HL-60/S4 treated with retinoic acid at 250 ng/mL for 4 days and 3 days (cell line): ENCODE measurements around the gene EEPD1.

ENCODE experiments used
- in situ Hi-C: fragments of 300-500 bp; cut with MboI; formaldehyde crosslinking; loops from 2 replicates; pipeline ENCODE4 v1.7.0; 2022; ENCODE audit warnings: low sequenced_read_pairs

Gene EEPD1

GRCh38 chr7:36154255-36155212 lies 1.5 kb downstream of the EEPD1 start:
- in situ Hi-C loops, result no loop called here

- in situ Hi-C loops, result no loop called here
These were observed 2.8 kb downstream of the EEPD1 start for GRCh38 chr7:36155811-36156361.

GRCh38 chr7:36157527-36158320 lies 4.7 kb downstream of the EEPD1 start:
- in situ Hi-C loops, result no loop called here

DNA sequence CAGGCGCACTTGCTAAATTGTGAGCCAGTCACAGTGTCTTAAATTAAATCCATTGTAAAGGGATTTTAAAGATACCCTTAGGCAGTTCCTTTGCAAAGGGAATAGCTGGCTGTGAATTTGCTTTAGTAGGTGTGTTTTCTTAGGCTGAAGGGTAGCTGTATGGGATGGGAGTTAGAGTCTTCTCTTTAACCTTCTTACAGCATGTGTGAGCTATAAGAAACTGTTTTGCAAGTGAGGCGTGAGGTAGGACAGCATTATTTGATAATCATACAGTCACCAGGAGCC lies 5.2 kb downstream of the EEPD1 start:
- in situ Hi-C loops, result no loop called here

DNA sequence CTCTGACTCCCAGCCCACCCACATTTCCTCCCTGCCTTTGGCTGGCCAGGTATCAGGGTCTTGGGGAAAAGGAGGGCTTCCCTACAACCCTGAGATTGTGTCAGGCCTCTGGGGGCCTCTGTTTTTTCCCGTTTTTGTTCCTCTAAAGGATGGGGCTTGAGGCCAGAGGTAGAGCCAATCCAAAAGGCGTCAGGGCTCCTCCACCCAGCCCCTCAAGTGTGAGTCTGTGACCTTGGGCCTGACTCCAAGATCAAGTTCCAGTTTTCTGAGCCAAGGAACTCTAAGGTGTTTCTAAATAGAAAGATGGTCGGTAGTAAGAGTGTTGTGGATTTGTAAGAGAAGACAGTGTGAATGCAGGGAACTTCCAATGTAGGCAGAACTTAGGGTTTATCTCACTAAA lies 6.6 kb downstream of the EEPD1 start:
- in situ Hi-C loops, result no loop called here

DNA sequence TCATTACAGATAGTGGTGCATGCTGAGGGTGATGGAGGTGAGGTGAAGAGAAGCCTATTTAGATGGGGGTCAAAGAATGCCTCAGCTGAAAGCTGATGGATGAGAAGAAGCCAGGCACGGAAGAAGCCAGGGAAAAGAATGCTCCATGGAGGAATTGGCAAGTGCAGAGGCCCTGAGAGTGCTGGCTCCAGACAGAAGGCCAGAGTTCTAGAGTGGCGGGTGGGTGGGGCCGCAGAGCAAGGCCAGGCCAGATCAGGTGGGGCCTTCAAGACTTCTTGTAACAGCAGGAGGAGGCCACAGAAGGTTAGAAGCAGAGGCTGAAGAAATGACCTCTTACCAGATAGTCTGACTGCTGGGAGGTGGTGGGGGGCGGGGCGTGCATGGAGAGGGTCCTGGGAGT lies 7.3 kb downstream of the EEPD1 start:
- in situ Hi-C loops, result no loop called here

GRCh38 chr7:36161996-36162395 lies 8.9 kb downstream of the EEPD1 start:
- in situ Hi-C loops, result no loop called here

DNA sequence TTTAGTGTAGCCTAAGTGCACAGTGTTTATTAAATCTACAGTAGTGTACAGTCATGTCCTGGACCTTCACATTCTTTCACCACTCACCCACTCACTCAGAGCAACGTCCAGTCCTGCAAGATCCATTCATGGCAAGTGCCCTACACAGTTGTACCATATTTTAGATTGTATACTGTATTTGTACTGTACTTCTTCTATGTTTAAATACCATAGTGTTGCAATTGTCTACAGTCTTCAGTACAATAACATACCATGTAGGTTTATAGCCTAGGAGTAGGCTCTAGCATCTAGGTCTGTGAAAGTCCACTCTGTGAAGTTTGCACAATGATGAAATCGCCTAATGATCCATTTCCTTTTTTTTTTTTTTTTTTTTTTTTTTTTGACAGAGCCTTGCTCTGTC lies 12.0 kb downstream of the EEPD1 start:
- in situ Hi-C loops, result no loop called here

DNA sequence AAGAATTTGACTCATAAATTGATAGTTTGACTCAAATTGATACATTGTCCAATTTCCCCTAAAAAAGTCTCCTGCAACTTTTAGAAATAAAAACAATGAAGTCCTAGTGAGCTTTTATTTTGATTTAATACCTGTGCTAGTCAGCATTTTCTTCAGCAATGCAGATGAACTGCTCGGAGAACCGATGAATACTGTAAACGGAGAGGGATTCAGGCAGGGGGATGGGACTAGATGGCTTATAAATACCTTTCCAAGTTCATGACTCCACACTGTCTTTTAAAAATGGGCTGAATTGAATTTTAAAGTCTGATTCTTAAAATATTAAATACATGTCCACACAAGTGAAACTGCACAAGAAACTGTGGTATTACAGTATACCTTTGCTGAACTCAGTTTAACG lies 12.7 kb downstream of the EEPD1 start:
- in situ Hi-C loops, result no loop called here

DNA sequence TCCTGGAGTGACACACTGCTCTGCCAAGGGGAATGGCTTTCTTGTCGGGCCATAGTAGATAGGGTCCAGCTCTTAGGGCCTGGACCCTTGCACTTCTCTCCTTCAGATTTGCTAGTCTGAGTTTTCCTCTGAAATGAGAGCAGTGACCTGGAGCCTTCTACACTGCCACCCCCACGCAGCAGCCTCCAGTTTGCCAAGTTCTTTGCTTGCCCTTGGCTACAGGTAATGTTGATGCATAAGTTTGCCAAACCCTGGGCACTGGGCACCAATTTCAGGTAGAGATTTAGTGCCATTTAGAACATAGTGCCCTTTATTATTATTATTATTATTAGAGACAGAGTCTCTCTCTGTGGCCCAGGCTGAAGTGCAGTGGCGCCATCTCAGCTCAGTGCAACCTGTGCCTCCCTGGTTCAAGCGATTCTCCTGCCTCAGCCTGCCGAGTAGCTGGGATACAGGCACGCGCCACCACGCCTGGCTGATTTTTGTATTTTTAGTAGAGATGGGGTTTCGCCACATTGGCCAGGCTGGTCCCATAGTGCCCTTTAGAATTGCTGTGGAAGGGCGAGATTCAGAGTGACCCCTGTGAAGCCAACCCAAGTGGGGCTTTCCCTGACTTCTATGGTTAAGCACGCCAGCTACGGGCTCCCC lies 14.5 kb downstream of the EEPD1 start:
- in situ Hi-C loops, result no loop called here

DNA sequence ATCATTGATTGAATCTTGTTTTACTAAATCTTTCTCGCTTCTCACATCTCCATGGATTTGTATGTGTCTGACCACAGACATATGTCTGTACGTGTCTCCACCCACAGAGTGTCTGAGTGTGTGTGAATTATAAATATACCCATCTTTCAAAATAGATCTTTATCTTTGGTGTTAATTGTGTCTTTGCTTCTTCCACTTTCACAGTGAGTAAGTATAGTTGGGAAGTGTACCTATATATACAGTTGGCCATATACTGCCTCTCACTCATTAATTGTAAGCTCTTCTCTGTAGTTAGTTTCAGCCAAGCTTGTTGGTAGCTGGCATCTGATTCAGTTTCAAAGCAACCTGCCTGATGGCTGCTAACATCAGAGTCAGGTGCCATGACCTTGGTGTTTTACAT lies 18.4 kb downstream of the EEPD1 start:
- in situ Hi-C loops, result no loop called here

DNA sequence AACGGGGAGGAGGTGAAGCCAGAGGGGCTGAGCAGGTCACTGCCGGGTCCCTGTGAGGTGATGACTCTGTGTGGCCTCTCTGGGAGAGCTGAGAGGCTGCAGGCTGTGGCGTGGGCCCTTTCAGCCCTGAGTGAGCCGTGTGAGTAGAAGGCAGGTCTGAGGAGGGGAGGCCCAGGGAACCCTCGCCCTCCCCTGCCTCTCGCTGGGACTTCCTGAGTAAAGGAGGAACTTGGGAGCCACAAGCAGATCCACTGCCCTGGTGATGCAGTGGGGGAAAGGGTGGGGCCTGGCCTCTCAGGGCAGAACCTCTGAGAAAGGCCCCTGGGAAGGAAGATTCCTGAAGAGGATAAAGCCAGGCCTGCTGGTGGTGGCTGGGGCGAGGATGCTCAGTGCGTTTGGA lies 22.8 kb downstream of the EEPD1 start:
- in situ Hi-C loops, result no loop called here

DNA sequence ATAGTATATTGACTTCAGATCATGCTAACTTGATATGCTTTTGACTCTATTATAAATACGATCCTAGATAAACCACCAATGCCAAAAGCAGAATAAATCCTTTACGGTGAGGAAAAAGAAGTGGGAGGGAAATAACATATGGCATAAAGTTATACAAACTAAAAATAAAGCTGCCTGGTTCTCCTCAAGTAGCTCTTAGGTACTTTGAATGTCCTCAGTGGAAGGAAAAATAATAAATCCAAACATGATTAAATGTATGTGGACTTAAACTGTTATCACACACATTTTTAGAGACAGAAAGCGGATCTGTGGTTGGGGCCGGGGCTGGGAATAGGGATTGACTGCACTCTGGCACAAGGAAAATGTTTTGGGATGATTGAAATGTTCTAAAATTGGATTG lies 23.6 kb downstream of the EEPD1 start:
- in situ Hi-C loops, result no loop called here

DNA sequence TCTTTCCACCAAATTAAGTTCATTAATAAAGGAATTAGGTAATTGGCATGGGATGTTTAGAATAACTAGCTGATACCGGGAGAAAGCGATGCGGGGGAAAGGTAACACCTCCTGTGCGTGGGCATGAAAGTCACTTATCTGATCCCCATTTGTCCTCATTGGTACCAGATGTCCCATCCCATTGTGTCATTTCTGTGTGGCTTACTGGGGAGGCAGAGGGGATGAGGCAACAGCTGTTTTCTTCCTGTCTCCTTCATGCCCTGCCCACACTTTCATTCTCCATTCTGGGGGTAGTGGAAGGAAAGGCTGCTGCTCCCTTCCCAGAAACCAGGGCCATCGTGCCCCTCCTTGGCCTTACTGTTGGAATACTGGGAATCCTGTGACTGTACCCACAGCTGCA lies 27.1 kb downstream of the EEPD1 start:
- in situ Hi-C loops, result no loop called here

DNA sequence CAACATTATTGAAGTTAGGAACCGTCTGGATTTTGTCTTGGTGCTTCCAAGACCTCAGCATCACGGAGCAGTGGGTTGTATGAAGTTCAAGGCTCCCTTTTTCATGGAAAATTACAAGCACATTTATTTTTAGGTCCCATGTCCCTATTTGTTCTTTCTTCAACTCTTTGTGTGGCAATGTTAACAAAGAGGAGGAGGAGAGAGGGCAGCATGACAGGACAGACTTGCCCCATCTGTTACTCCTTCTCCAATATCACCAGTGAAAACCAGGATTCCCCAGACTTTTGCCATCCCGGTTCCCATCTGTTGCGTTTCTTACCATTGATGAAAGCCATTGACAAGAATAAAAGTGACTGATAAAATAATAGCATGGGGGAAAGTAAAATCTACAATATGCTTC lies 28.6 kb downstream of the EEPD1 start:
- in situ Hi-C loops, result no loop called here

DNA sequence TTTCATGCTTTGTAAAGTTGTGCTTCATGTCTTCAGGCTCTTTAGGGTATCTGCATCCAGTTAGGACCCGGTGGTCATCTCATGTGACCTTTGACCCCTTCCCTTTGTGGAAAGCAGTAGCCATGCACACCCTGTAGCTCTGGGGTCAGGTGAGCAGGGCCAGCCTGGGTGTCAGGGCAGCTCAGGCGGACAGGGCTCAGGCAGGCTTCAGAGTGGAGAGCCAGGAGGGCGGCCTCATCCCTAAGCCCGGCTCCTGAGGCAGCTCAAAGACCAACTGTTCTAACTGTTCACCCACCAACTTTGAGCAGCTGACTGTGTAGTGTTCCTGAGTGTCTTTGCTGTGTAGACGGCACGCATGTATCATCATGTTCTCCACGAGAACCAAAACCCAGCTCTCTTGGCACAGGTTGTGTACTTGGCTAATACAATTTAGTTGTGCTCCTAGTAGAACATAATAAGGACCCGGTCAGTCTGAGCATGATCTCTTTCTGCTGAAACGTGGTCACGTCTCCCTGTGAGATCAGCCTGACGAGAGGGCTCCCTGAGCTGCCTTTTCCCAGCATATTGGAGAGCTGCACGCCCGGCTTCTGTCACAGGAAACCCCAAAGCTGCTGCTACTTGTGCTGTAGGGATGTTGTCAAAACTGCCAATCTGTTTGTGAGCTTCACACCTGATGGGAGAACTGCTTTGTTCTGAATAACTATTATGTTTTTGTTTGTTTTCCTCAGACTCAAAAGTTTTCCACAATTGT lies 30.0 kb downstream of the EEPD1 start:
- in situ Hi-C loops, result no loop called here

GRCh38 chr7:36185092-36185491 lies 32.0 kb downstream of the EEPD1 start:
- in situ Hi-C loops, result no loop called here

DNA sequence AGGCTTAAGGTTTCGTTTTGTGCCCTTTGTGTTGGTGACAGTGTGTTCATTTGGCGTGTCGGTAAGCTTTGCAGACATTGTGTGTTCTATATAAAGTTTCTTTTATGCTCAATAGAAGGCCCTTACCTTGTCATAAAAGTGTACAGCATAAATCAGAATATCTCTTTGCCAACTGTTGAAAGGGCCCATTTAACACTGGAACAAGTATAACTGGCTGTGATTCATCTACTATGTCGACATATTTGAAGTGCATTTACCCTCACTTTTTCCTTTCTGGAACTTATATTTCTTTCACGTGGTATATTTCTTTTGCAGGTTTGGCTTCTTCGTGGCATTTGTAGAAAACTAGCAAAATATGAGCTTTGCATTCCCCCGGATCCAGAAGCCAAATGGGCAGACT lies 32.7 kb downstream of the EEPD1 start:
- in situ Hi-C loops, result no loop called here

- in situ Hi-C loops, result no loop called here
These were observed 33.5 kb downstream of the EEPD1 start for GRCh38 chr7:36186359-36187121.

DNA sequence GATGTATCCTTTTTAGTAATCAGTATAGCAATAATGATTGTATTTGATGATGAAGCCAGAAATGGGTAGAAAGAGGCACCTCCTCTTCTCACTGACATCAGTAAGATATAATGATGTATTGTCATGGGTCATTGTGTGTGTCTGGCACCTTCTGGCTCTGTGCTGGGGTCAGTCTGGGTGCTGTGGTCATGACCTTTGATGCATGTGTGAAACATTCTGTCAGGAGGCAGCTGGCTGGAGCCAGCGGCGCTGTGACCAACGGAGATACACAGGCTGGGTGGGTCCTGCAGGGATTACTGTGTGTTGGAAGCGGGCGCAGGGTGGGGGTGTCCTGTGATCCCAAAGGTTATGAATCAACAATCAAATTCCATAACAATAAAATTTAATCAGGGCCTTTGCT lies 35.2 kb downstream of the EEPD1 start:
- in situ Hi-C loops, result no loop called here
